ENCODE measurements around the gene RSPO4. TPM values are rescaled to one million over a fixed set of nuclear protein-coding genes. Genes with fewer than 3 reads are reported as not detected.

The RSPO4 gene
- polyA plus RNA-seq, 2 of the 4 experiments (the other 2 are of a cell fraction): not detected

DNA sequence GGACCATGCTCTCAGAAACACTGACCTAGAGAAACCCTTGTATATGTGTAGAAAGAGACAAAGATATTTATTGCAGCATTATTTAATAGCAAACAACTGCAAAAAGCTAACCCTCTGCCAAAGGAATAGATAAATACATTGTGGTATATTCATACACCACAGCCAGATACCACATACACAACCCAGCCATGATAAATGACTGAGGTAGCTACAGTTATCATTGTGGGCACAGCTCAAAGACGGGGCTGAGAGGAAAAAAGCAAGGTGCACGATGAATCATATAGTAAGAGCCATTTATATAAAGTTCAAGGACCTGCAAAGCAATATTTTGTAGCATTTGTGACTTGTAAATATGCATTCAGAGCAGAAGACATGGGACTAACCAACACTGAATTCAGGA is 30.8 kb downstream of the RSPO4 start (continued):
- TF ChIP-seq BHLHE40 (IDR thresholded peaks at IDR 0.05; ENCODE audit: low read depth, low read length): no peak
- TF ChIP-seq RAD21 (conservative IDR thresholded peaks at IDR 0.05 in 1 of 2, IDR thresholded peaks at IDR 0.05 in 1 of 2): no peak
- no peak for TF ChIP-seq FOXS1 (CRISPR knock-in tag; IDR thresholded peaks at IDR 0.05)
- TF ChIP-seq, protein P1, sequence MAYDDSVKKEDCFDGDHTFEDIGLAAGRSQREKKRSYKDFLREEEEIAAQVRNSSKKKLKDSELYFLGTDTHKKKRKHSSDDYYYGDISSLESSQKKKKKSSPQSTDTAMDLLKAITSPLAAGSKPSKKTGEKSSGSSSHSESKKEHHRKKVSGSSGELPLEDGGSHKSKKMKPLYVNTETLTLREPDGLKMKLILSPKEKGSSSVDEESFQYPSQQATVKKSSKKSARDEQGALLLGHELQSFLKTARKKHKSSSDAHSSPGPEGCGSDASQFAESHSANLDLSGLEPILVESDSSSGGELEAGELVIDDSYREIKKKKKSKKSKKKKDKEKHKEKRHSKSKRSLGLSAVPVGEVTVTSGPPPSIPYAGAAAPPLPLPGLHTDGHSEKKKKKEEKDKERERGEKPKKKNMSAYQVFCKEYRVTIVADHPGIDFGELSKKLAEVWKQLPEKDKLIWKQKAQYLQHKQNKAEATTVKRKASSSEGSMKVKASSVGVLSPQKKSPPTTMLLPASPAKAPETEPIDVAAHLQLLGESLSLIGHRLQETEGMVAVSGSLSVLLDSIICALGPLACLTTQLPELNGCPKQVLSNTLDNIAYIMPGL (CRISPR knock-in tag; IDR thresholded peaks at IDR 0.05; ENCODE audit: borderline replicate concordance): no peak
- no peak for TF ChIP-seq ESRRA (IDR thresholded peaks at IDR 0.05; ENCODE audit: borderline replicate concordance, low read length)
- TF ChIP-seq ZSCAN20 (CRISPR knock-in tag; IDR thresholded peaks at IDR 0.05): no peak
- TF ChIP-seq TP53 (CRISPR knock-in tag; IDR thresholded peaks at IDR 0.05): no peak

DNA sequence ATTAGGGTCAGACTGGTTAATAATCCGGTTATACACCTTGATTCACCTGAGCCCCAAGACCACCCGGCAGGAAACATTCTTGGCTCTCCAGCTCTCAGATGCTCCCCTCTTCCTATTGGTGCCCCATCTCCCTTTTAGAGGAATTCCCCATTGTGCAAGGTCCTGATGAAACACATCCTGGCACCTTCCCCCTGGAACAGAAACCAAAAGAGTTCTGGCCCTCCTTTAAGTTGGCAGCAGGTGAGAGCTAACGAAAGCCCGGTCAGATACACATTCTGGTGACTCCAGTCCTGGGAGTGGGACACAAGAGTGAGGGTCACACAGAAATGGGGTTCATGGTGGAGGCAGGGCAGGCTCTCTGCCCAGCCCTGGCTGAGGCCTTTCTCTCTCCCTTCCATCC is 32.2 kb downstream of the RSPO4 start:
- CTCF ChIA-PET: interaction anchor here (1.1 to 25.7 kb wide), 3 partner anchors 14 to 160 kb away, joined by 4 to 872 read pairs (median 127); partner anchors contain the start of gene FAM110A
- POLR2A ChIA-PET: no interaction called here
- Histone ChIP-seq H3K27ac (no peak overlapping the region), H3K4me2 (no peak overlapping the region), H3K4me1 (no peaks in the 10 kb centered on the region), H3K9me3 (peaks cover 3% of the 10 kb centered on the region; the same call in 1 of the 3 replicates), H3K4me3 (no peak overlapping the region)
- no peak for DNase-seq (ENCODE audit: low read depth in 1 of 2, low spot score in 1 of 2)
- TF ChIP-seq ZSCAN20 (CRISPR knock-in tag; IDR thresholded peaks at IDR 0.05) (no peak), FOXS1 (CRISPR knock-in tag; IDR thresholded peaks at IDR 0.05) (no peak), HOXB13 (CRISPR knock-in tag; IDR thresholded peaks at IDR 0.05; ENCODE audit: low read depth) (no peak), JUNB (IDR thresholded peaks at IDR 0.05) (no peak), JUN (IDR thresholded peaks at IDR 0.05) (no peak), HDAC2 (IDR thresholded peaks at IDR 0.05) (no peak)
- TF ChIP-seq, protein P2, sequence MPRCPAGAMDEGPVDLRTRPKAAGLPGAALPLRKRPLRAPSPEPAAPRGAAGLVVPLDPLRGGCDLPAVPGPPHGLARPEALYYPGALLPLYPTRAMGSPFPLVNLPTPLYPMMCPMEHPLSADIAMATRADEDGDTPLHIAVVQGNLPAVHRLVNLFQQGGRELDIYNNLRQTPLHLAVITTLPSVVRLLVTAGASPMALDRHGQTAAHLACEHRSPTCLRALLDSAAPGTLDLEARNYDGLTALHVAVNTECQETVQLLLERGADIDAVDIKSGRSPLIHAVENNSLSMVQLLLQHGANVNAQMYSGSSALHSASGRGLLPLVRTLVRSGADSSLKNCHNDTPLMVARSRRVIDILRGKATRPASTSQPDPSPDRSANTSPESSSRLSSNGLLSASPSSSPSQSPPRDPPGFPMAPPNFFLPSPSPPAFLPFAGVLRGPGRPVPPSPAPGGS (IDR thresholded peaks at IDR 0.05): no peak
- 16% methylated on average over 4 of the region's 4 CpGs for WGBS (ENCODE audit: missing lambda C conversion rate)
- FAIRE-seq: no peak
- no peak for ATAC-seq

DNA sequence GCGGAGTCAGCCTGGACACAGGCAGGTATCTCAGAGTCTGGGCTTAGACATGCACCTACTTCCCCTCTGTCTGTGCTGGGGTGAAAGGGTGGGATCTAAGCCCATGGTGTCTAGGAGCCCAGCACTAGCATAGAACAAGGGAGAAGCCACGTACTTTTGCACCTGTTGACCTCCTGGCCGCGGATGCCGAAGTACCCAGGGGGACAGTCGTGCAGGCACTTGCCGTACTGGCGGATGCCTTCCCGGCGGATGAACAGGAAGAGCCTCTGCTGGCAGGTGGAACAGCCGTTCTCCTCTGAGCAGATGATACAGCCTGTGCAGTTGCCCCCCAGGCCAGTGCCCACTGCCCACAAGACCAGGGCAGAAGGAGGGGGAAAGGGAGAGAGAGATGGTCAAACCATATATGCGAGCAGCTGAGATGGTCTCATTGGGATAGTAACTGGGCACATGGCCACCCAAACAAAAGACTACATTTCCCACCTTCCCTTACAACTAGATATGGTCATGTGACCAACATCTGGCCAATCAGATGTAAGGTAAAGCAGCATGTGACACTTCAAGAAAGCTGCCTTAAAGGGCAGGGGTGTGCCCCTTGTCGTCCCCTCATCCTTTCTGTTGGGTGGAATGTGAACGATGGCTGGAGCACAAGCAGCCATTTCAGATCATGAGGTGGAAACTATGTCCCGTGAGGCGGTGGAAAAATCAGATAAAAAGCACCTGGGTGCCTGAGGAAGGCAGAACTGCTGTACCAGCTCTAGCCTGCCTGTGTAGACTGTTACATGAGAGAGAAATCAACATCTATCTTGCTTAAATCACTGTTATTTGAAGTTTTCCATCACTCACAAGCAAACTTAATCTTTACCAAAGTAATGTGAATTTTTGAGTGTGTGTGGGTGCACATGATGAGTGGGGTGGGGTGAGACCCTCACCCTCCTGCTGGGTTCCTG is 34.0 kb downstream of the RSPO4 start:
- ChIA-PET CTCF (interaction anchor here (0.6 to 25.7 kb wide), 3 partner anchors 12 to 480 kb away, joined by 3 to 872 read pairs (median 127); partner anchors contain the start of gene FAM110A), POLR2A (no interaction called here)
- no peak for TF ChIP-seq HOXA7 (CRISPR knock-in tag; IDR thresholded peaks at IDR 0.05)
- TF ChIP-seq, protein P3, sequence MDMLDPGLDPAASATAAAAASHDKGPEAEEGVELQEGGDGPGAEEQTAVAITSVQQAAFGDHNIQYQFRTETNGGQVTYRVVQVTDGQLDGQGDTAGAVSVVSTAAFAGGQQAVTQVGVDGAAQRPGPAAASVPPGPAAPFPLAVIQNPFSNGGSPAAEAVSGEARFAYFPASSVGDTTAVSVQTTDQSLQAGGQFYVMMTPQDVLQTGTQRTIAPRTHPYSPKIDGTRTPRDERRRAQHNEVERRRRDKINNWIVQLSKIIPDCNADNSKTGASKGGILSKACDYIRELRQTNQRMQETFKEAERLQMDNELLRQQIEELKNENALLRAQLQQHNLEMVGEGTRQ (IDR thresholded peaks at IDR 0.05): peak; percentile 98
- Histone ChIP-seq H3K27ac (no peak overlapping the region), H3K4me3 (no peak overlapping the region), H3K4me2 (no peak overlapping the region), H3K9me3 (peaks cover 3% of the 10 kb centered on the region; the same call in 1 of the 3 replicates), H3K4me1 (no peaks in the 10 kb centered on the region)
- no peak for FAIRE-seq
- WGBS (ENCODE audit: missing lambda C conversion rate): 50% methylated on average over 15 of the region's 16 CpGs
- peak in 1 of 2 experiments; percentile 76 for DNase-seq (ENCODE audit: low read depth in 1 of 2, low spot score in 1 of 2)
- peak in 1 of 2 experiments; percentile 55; a peak in 3 of 6 replicates for ATAC-seq

DNA sequence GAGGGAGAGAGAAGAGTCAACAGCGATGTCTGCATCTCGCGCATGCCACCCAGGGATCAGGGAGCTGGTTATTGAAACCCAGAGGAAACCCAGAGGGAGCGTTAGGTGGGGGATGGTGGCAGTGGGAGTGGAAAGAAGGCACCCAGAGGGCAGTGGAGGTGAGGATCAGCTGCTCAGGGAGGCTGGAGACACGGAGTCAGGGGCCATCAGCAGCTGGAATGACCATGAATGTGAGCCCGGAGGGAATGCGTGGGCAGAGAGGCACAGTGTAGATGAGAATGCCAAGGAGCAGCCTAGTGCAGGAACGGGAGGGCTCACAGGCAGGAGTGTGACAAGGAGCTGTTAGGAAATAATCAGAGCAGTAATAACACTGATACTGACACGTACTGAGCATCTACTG is 36.2 kb downstream of the RSPO4 start:
- Histone ChIP-seq H3K4me1 (no peaks in the 10 kb centered on the region), H3K9me3 (peaks cover 3% of the 10 kb centered on the region; the same call in 1 of the 3 replicates), H3K4me3 (no peak overlapping the region), H3K27ac (no peak overlapping the region), H3K4me2 (no peak overlapping the region)
- ChIA-PET POLR2A (no interaction called here), CTCF (interaction anchor here (0.5 to 25.7 kb wide), 5 partner anchors 10 to 143 kb away, joined by 3 to 872 read pairs (median 7); partner anchors contain the start of gene FAM110A)
- FAIRE-seq: no peak
- TF ChIP-seq PHF8 (IDR thresholded peaks at IDR 0.05; ENCODE audit: borderline replicate concordance, low read depth) (no peak), GATA3 (IDR thresholded peaks at IDR 0.05; ENCODE audit: borderline replicate concordance) (no peak), CEBPB (IDR thresholded peaks at IDR 0.05) (no peak)
- TF ChIP-seq, protein P4, sequence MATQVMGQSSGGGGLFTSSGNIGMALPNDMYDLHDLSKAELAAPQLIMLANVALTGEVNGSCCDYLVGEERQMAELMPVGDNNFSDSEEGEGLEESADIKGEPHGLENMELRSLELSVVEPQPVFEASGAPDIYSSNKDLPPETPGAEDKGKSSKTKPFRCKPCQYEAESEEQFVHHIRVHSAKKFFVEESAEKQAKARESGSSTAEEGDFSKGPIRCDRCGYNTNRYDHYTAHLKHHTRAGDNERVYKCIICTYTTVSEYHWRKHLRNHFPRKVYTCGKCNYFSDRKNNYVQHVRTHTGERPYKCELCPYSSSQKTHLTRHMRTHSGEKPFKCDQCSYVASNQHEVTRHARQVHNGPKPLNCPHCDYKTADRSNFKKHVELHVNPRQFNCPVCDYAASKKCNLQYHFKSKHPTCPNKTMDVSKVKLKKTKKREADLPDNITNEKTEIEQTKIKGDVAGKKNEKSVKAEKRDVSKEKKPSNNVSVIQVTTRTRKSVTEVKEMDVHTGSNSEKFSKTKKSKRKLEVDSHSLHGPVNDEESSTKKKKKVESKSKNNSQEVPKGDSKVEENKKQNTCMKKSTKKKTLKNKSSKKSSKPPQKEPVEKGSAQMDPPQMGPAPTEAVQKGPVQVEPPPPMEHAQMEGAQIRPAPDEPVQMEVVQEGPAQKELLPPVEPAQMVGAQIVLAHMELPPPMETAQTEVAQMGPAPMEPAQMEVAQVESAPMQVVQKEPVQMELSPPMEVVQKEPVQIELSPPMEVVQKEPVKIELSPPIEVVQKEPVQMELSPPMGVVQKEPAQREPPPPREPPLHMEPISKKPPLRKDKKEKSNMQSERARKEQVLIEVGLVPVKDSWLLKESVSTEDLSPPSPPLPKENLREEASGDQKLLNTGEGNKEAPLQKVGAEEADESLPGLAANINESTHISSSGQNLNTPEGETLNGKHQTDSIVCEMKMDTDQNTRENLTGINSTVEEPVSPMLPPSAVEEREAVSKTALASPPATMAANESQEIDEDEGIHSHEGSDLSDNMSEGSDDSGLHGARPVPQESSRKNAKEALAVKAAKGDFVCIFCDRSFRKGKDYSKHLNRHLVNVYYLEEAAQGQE (IDR thresholded peaks at IDR 0.05): no peak
- no peak for DNase-seq (ENCODE audit: low read depth in 1 of 2, low spot score in 1 of 2)
- ATAC-seq: no peak
- 55% methylated on average over 9 of the region's 9 CpGs for WGBS (ENCODE audit: missing lambda C conversion rate)

Measured in A549 (cell line).